Measurements from ENCODE around the gene PTPRE.

DNA sequence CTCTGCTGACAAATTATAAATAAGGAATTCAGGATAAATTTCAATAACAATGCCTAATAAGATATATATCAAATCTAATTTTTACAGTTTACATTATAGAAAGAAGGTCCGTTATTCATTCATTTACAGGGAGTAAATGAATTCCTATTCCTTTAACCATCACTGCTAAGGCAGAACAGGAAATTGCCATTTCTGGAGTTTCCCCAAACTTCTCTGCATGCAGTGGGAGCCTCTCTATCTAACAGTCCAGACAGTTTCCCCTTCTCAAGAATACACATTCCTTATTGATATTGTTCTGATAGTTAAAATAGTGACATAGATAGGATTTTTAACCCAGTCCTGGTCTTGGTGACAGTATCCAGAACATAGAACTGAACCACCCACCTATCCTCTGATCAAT lies 195.0 kb downstream of the PTPRE start:
- TF ChIP-seq, protein P1, sequence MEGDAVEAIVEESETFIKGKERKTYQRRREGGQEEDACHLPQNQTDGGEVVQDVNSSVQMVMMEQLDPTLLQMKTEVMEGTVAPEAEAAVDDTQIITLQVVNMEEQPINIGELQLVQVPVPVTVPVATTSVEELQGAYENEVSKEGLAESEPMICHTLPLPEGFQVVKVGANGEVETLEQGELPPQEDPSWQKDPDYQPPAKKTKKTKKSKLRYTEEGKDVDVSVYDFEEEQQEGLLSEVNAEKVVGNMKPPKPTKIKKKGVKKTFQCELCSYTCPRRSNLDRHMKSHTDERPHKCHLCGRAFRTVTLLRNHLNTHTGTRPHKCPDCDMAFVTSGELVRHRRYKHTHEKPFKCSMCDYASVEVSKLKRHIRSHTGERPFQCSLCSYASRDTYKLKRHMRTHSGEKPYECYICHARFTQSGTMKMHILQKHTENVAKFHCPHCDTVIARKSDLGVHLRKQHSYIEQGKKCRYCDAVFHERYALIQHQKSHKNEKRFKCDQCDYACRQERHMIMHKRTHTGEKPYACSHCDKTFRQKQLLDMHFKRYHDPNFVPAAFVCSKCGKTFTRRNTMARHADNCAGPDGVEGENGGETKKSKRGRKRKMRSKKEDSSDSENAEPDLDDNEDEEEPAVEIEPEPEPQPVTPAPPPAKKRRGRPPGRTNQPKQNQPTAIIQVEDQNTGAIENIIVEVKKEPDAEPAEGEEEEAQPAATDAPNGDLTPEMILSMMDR (conservative IDR thresholded peaks at IDR 0.05), result no peak
- no peak for TF ChIP-seq ZFX (IDR thresholded peaks at IDR 0.05)

All from C4-2B (cell line).